H1 (cell line): ENCODE results near the gene ZRANB1. TPM values are rescaled to one million over a fixed set of nuclear protein-coding genes. Genes with fewer than 3 reads are reported as not detected.

Source experiments
- CTCF ChIA-PET: fragments of 300-600 bp; sonication (Branson Sonifier 250); formaldehyde crosslinking; loops from one replicate; lab custom pipeline; 2021; ENCODE audit not compliant: partially characterized antibody; lab: Charles Lee
- POLR2A ChIA-PET: fragments of 300-600 bp; sonication (Branson Sonifier 250); formaldehyde crosslinking; loops from one replicate; lab custom pipeline; 2021; ENCODE audit warnings: inconsistent platforms; ENCODE audit not compliant: partially characterized antibody; lab: Charles Lee
- DNase-seq, 2 experiments: peaks; one replicate each; pipeline versions ENCODE4 v3.0.0 to v3.0.0-alpha.2; 2010 to 2022; ENCODE audit warnings: low spot score in 2 of 2, low read depth in 1 of 2, mixed read lengths in 1 of 2
- FAIRE-seq: peaks from 2 replicates; lab custom pipeline; 2011; peaks lifted over from hg19 to GRCh38; lab: Jason Lieb, UNC
- H2AFZ ChIP-seq: 2 replicates; pipeline ENCODE4 v1.8.1; 2012; ENCODE audit warnings: low read length, inconsistent platforms
- H2AK5ac ChIP-seq: 2 replicates; pipeline ENCODE4 v1.6.1; 2013; ENCODE audit warnings: low read depth, low read length
- H2BK120ac ChIP-seq: replicated peaks from 2 replicates; pipeline ENCODE3; 2013; ENCODE audit warnings: low read depth, low read length, inconsistent platforms
- H2BK12ac ChIP-seq: 2 replicates; pipeline ENCODE4 v1.6.1; 2013; ENCODE audit warnings: low read depth, low read length
- H2BK15ac ChIP-seq: 2 replicates; pipeline ENCODE4 v1.6.1; 2013; ENCODE audit warnings: low read length
- H2BK20ac ChIP-seq: 2 replicates; pipeline ENCODE4 v1.6.1; 2013; ENCODE audit warnings: low read length
- H2BK5ac ChIP-seq: 2 replicates; pipeline ENCODE4 v1.6.1; 2013; ENCODE audit warnings: low read depth, low read length
- H3K14ac ChIP-seq: 2 replicates; pipeline ENCODE4 v1.6.1; 2013; ENCODE audit warnings: inconsistent platforms; ENCODE audit not compliant: insufficient read length
- H3K18ac ChIP-seq: 2 replicates; pipeline ENCODE4 v1.6.1; 2013; ENCODE audit warnings: low read length; ENCODE audit errors: extremely low read depth
- H3K23ac ChIP-seq: 2 replicates; pipeline ENCODE4 v1.6.1; 2013; ENCODE audit warnings: inconsistent platforms; ENCODE audit not compliant: insufficient read length
- H3K23me2 ChIP-seq: 2 replicates; pipeline ENCODE4 v1.6.1; 2013; ENCODE audit warnings: low read depth, low read length
- H3K27ac ChIP-seq: 2 replicates; pipeline ENCODE4 v1.6.1; 2011; ENCODE audit warnings: low read depth, low read length, inconsistent platforms
- H3K27me3 ChIP-seq, 4 experiments: replicated peaks in 1 of 4; 1 replicate in 1 of 4; 2 replicates in 3 of 4; pipeline versions ENCODE4 v1.6.1 to v1.8.1; 2011 to 2013; ENCODE audit warnings: low read length in 3 of 4, mild to moderate bottlenecking in 3 of 4, inconsistent platforms in 2 of 4, mixed read lengths in 2 of 4, moderate library complexity in 1 of 4; ENCODE audit not compliant: control insufficient read depth in 3 of 4, insufficient read depth in 3 of 4; ENCODE audit errors: extremely low read depth in 1 of 4
- H3K36me3 ChIP-seq, 4 experiments: 2 replicates each; pipeline versions ENCODE4 v1.6.1 to v1.8.1; 2011 to 2013; ENCODE audit warnings: mild to moderate bottlenecking in 4 of 4, low read length in 3 of 4, moderate library complexity in 2 of 4, control low read depth in 1 of 4, inconsistent platforms in 1 of 4; ENCODE audit not compliant: insufficient read depth in 4 of 4, control insufficient read depth in 2 of 4
- H3K4ac ChIP-seq: replicated peaks from 2 replicates; pipeline ENCODE3; 2013; ENCODE audit warnings: low read length, low read depth, mixed read lengths, inconsistent platforms; ENCODE audit not compliant: insufficient read length
- H3K4me1 ChIP-seq, 4 experiments: replicated peaks in 1 of 4; 1 replicate in 1 of 4; 2 replicates in 3 of 4; pipeline versions ENCODE4 v1.6.1 to v1.8.1; 2011 to 2013; ENCODE audit warnings: low read length in 3 of 4, inconsistent platforms in 2 of 4, mixed read lengths in 1 of 4; ENCODE audit not compliant: insufficient read depth in 4 of 4, control insufficient read depth in 3 of 4
- H3K4me2 ChIP-seq, 2 experiments: 2 replicates each; pipeline versions ENCODE4 v1.6.1 to v1.8.1; 2011 to 2013; ENCODE audit warnings: low read depth in 2 of 2, low read length in 2 of 2, control low read depth in 1 of 2, inconsistent platforms in 1 of 2, mild to moderate bottlenecking in 1 of 2; ENCODE audit not compliant: insufficient read depth in 1 of 2
- H3K4me3 ChIP-seq, 4 experiments: fragments of 200-600, 300-600 bp in 1 of 4; sonication (generic), shearing (Covaris generic), sonication (Bioruptor Twin) in 1 of 4; 2 replicates each; pipeline versions ENCODE4 v1.5.1 to v1.8.1; 2011 to 2016; ENCODE audit warnings: low read length in 4 of 4, low read depth in 3 of 4, control low read depth in 2 of 4, inconsistent platforms in 2 of 4, mild to moderate bottlenecking in 2 of 4, mixed read lengths in 1 of 4, moderate library complexity in 1 of 4; ENCODE audit not compliant: insufficient read depth in 2 of 4; ENCODE audit errors: extremely low read depth in 1 of 4
- H3K56ac ChIP-seq: replicated peaks from 2 replicates; pipeline ENCODE3; 2013; ENCODE audit warnings: low read depth, mild to moderate bottlenecking, mixed read lengths, low read length, inconsistent platforms; ENCODE audit not compliant: insufficient read length
- H3K79me1 ChIP-seq: 2 replicates; pipeline ENCODE4 v1.6.1; 2013; ENCODE audit warnings: low read depth, low read length, control low read depth
- H3K79me2 ChIP-seq, 2 experiments: 2 replicates each; pipeline versions ENCODE4 v1.6.1 to v1.8.1; 2012 to 2013; ENCODE audit warnings: low read length in 2 of 2, mild to moderate bottlenecking in 2 of 2, inconsistent platforms in 1 of 2; ENCODE audit not compliant: insufficient read depth in 2 of 2, control insufficient read depth in 1 of 2
- H3K9ac ChIP-seq, 4 experiments: replicated peaks in 1 of 4; 1 replicate in 1 of 4; 2 replicates in 3 of 4; pipeline versions ENCODE4 v1.6.1 to v1.8.1; 2011 to 2013; ENCODE audit warnings: low read depth in 3 of 4, low read length in 3 of 4, control low read depth in 2 of 4, mild to moderate bottlenecking in 2 of 4, moderate library complexity in 2 of 4, inconsistent platforms in 1 of 4; ENCODE audit errors: extremely low read depth in 1 of 4
- H3K9me3 ChIP-seq, 2 experiments: 2 replicates each; pipeline versions ENCODE4 v1.6.1 to v1.8.1; 2012 to 2013; ENCODE audit warnings: mild to moderate bottlenecking in 2 of 2, moderate library complexity in 2 of 2, control low read depth in 1 of 2, inconsistent platforms in 1 of 2, low read depth in 1 of 2, low read length in 1 of 2, mixed read lengths in 1 of 2; ENCODE audit not compliant: insufficient read depth in 2 of 2
- H4K20me1 ChIP-seq, 2 experiments: replicated peaks in 1 of 2; 2 replicates each; pipeline versions ENCODE3 to v1.8.1; 2011 to 2013; ENCODE audit warnings: inconsistent platforms in 2 of 2, low read length in 2 of 2, mild to moderate bottlenecking in 1 of 2; ENCODE audit not compliant: insufficient read depth in 2 of 2, control insufficient read depth in 1 of 2
- H4K5ac ChIP-seq: 2 replicates; pipeline ENCODE4 v1.6.1; 2013; ENCODE audit warnings: low read length, low read depth, mixed read lengths, inconsistent platforms; ENCODE audit not compliant: insufficient read length
- H4K8ac ChIP-seq: 2 replicates; pipeline ENCODE4 v1.8.0; 2013; ENCODE audit warnings: mild to moderate bottlenecking, moderate library complexity, low read length, inconsistent platforms; ENCODE audit not compliant: insufficient read depth; ENCODE audit errors: extremely low read depth
- H4K91ac ChIP-seq: replicated peaks from 2 replicates; pipeline ENCODE3; 2013; ENCODE audit warnings: low read length, mixed read lengths, inconsistent platforms; ENCODE audit not compliant: insufficient read length
- BACH1 ChIP-seq: IDR thresholded peaks from 2 replicates; pipeline ENCODE4 v1.6.1; 2012; ENCODE audit warnings: low read length, improper control_type of control experiment
- RBBP5 ChIP-seq: IDR thresholded peaks from 2 replicates; pipeline ENCODE4 v1.7.1; 2012; ENCODE audit warnings: low read depth, mild to moderate bottlenecking, inconsistent platforms, low read length, moderate library complexity, borderline replicate concordance
- SP1 ChIP-seq: IDR thresholded peaks from 2 replicates; pipeline ENCODE4 v1.6.1; 2011; ENCODE audit warnings: low read depth, low read length
- SP2 ChIP-seq: IDR thresholded peaks from 2 replicates; pipeline ENCODE4 v1.6.1; 2012; ENCODE audit warnings: mild to moderate bottlenecking, low read length, inconsistent platforms
- SP4 ChIP-seq: IDR thresholded peaks from 2 replicates; pipeline ENCODE4 v1.6.1; 2012; ENCODE audit warnings: low read length, inconsistent platforms
- SUZ12 ChIP-seq: fragments of 200-600 bp; sonication (generic); IDR thresholded peaks from 2 replicates; pipeline ENCODE4 v1.6.1; 2012; ENCODE audit warnings: mild to moderate bottlenecking, inconsistent platforms, low read length, moderate library complexity, mixed read lengths
- TAF7 ChIP-seq: optimal IDR thresholded peaks from 2 replicates; pipeline ENCODE3; 2011; ENCODE audit warnings: low read depth, mild to moderate bottlenecking, inconsistent platforms, low read length, moderate library complexity, borderline replicate concordance
- WGBS, 2 experiments: shearing (Covaris generic) in 1 of 2; methylation state at CpG; one replicate each; pipeline versions ENCODE4 v1.1.6 to v1.1.7; 2013 to 2015; ENCODE audit warnings: low lambda C conversion rate in 2 of 2, mixed read lengths in 2 of 2, inconsistent platforms in 1 of 2, low coverage in 1 of 2, missing lambda C conversion rate in 1 of 2; ENCODE audit not compliant: insufficient replicate concordance in 2 of 2, insufficient coverage in 1 of 2, insufficient read length in 1 of 2; ENCODE audit errors: extremely low coverage in 1 of 2, missing lambda C conversion rate in 1 of 2; 5-methylcytosine and 5-hydroxymethylcytosine counted together
- polyA plus RNA-seq, 7 experiments: library from polyadenylated mRNA; depleted of rRNA in 3 of 7; stranded (reverse) in 5 of 7; unstranded in 2 of 7; fragments of >200 nt in 5 of 7; fragments of 200-250 nt in 2 of 7; gene quantifications; 1 replicate in 5 of 7; 2 replicates in 1 of 7; 4 replicates in 1 of 7; pipeline versions ENCODE4 v1.2.1 to v1.2.3, GENCODE V29; 2011 to 2013; ENCODE audit warnings: missing spikeins in 2 of 7, mixed read lengths in 2 of 7
- total RNA-seq: library from RNA; stranded (reverse); fragmentation: NEBNext Ultra II Directional; extraction: Animal tissue kit (Norgen Biotek cat#: 25700); gene quantifications from 2 replicates; pipeline ENCODE4 v1.2.1, GENCODE V29; 2021
- TF ChIP-seq, protein P1 (sequence below), 3 experiments: IDR thresholded peaks; 1 replicate in 2 of 3; 2 replicates in 1 of 3; pipeline versions ENCODE4 v1.5.1 to v1.6.1; 2011; ENCODE audit warnings: low read length in 3 of 3, mild to moderate bottlenecking in 3 of 3, inconsistent platforms in 2 of 3, low read depth in 1 of 3, moderate library complexity in 1 of 3; ENCODE audit not compliant: insufficient read depth in 1 of 3; ENCODE audit errors: control extremely low read depth in 1 of 3

The ZRANB1 gene
- total and polyA plus RNA-seq, 2 of the 8 experiments (the other 6 are each of a cell fraction or from before 2014, with no cell fraction given): 6.1 to 19.9 TPM

DNA sequence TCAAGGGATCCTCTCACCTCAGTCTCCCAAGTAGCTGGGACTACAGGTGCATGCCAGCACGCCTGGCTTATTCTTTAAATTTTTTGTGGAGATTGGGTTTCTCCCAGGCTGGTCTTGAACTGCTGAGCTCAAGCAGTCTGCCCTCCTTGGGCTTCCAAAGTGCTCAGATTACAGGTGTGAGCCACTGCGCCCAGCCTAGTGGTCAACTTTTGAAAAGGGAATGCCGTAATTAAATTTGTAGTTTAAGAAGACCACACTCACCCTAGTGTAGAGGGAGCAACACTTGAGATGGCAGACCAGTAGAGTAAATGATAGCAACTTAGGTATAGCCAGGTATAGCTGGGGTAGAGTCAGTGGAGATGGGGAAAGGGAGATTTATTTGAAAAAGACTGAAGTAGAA lies 17.6 kb downstream of the ZRANB1 start:
- DNase-seq: no peak
- no peak overlapping the region for H3K23ac ChIP-seq
- no peaks in the 10 kb centered on the region for H3K27me3 ChIP-seq
- no peaks in the 10 kb centered on the region for H3K4me1 ChIP-seq
- no peak overlapping the region for H2BK12ac ChIP-seq
- H3K27ac ChIP-seq: no peak overlapping the region
- H2AFZ ChIP-seq: no peak overlapping the region
- no peaks in the 10 kb centered on the region for H3K9me3 ChIP-seq
- WGBS, 2 experiments: 86% methylated on average over 3 of the region's 3 CpGs; no CpG with 5 or more reads in 1 of the 2 experiments
- FAIRE-seq: no peak
- H3K4me2 ChIP-seq: no peak overlapping the region
- no peak overlapping the region for H4K5ac ChIP-seq
- H3K9ac ChIP-seq: no peak overlapping the region
- peaks cover 2% of the 10 kb centered on the region; the same call in 1 of the 2 replicates for H3K79me1 ChIP-seq
- no peak overlapping the region for H2BK120ac ChIP-seq
- no peak overlapping the region for H3K56ac ChIP-seq
- H3K23me2 ChIP-seq: no peaks in the 10 kb centered on the region
- H3K4ac ChIP-seq: no peak overlapping the region
- H3K79me2 ChIP-seq: peaks cover 0 to 90% of the 10 kb centered on the region in 2 experiments
- POLR2A ChIA-PET: interaction anchor here (0.8 to 2.3 kb wide), 3 partner anchors 34 to 72 kb away, joined by 3 to 10 read pairs (median 3); no protein-coding TSS in a partner anchor
- no peak overlapping the region for H2BK20ac ChIP-seq
- no peak overlapping the region for H4K91ac ChIP-seq
- CTCF ChIA-PET: interaction anchor here (0.8 to 2.9 kb wide), 5 partner anchors 9 to 35 kb away, joined by 3 to 9 read pairs (median 3); no protein-coding TSS in a partner anchor
- H3K14ac ChIP-seq: no peak overlapping the region
- H3K36me3 ChIP-seq: no peaks in the 10 kb centered on the region
- H3K4me3 ChIP-seq: no peak overlapping the region
- H4K20me1 ChIP-seq: peaks cover 6 to 13% of the 10 kb centered on the region in 2 experiments
- no peak overlapping the region for H3K18ac ChIP-seq
- H4K8ac ChIP-seq: no peak overlapping the region
- TF ChIP-seq, protein P1, sequence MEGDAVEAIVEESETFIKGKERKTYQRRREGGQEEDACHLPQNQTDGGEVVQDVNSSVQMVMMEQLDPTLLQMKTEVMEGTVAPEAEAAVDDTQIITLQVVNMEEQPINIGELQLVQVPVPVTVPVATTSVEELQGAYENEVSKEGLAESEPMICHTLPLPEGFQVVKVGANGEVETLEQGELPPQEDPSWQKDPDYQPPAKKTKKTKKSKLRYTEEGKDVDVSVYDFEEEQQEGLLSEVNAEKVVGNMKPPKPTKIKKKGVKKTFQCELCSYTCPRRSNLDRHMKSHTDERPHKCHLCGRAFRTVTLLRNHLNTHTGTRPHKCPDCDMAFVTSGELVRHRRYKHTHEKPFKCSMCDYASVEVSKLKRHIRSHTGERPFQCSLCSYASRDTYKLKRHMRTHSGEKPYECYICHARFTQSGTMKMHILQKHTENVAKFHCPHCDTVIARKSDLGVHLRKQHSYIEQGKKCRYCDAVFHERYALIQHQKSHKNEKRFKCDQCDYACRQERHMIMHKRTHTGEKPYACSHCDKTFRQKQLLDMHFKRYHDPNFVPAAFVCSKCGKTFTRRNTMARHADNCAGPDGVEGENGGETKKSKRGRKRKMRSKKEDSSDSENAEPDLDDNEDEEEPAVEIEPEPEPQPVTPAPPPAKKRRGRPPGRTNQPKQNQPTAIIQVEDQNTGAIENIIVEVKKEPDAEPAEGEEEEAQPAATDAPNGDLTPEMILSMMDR (IDR thresholded peaks at IDR 0.05; ENCODE audit: control extremely low read depth in 1 of 3, insufficient read depth in 1 of 3, low read depth in 1 of 3, low read length in 3 of 3): peak in 1 of 3 experiments; percentile 17; a peak in 1 of 4 replicates
- no peak for TF ChIP-seq SP1
- no peak for TF ChIP-seq SP2
- no peak for TF ChIP-seq SUZ12
- TF ChIP-seq BACH1: no peak
- no peak for TF ChIP-seq TAF7
- no peak for TF ChIP-seq RBBP5
- TF ChIP-seq SP4: no peak
- H2AK5ac ChIP-seq: no peak overlapping the region
- H2BK15ac ChIP-seq: no peak overlapping the region
- no peak overlapping the region for H2BK5ac ChIP-seq
